HG03575 (cell line): ENCODE measurements around the gene SNX33.
"Not testable (repeated sequence)": the region's sequence is repeated elsewhere in the genome, so short reads cannot be mapped to it uniquely, and the experiment has no call there.

ENCODE experiments used
- ATAC-seq: cut with Tn5 transposase; IDR thresholded peaks from one replicate; pipeline ENCODE4 v1.9.1; 2021; ENCODE audit not compliant: unreplicated experiment, insufficient number of reproducible peaks, low FRiP score; ENCODE audit errors: extremely low read depth

The SNX33 gene

GRCh38 chr15:75694241-75695182 is 46.8 kb downstream of the SNX33 start:
- ATAC-seq: no peak

GRCh38 chr15:75695220-75695619 is 47.5 kb downstream of the SNX33 start:
- ATAC-seq: no peak

- no peak for ATAC-seq
Observed at GRCh38 chr15:75695634-75696310, 48.1 kb downstream of the SNX33 start.

GRCh38 chr15:75696311-75696720 is 48.6 kb downstream of the SNX33 start:
- ATAC-seq: no peak

GRCh38 chr15:75696854-75697259 is 49.1 kb downstream of the SNX33 start:
- no peak for ATAC-seq

GRCh38 chr15:75697523-75697922 is 49.8 kb downstream of the SNX33 start:
- no peak for ATAC-seq

- ATAC-seq: not testable (repeated sequence)
Observed at GRCh38 chr15:75697974-75698747, 50.4 kb downstream of the SNX33 start.

GRCh38 chr15:75699517-75699916 is 51.8 kb downstream of the SNX33 start:
- ATAC-seq: not testable (repeated sequence)

GRCh38 chr15:75699961-75700874 is 52.5 kb downstream of the SNX33 start:
- not testable (repeated sequence) for ATAC-seq

- not testable (repeated sequence) for ATAC-seq
Observed at GRCh38 chr15:75701071-75702003, 53.6 kb downstream of the SNX33 start.

- ATAC-seq: no peak
Observed at GRCh38 chr15:75702436-75702835, 54.7 kb downstream of the SNX33 start.

GRCh38 chr15:75703440-75704262 is 55.9 kb downstream of the SNX33 start:
- not testable (repeated sequence) for ATAC-seq

- no peak for ATAC-seq
Observed at GRCh38 chr15:75704263-75704615, 56.5 kb downstream of the SNX33 start.

- no peak for ATAC-seq
Observed at GRCh38 chr15:75704618-75705017, 56.9 kb downstream of the SNX33 start.

- ATAC-seq: not testable (repeated sequence)
Observed at GRCh38 chr15:75705375-75705774, 57.7 kb downstream of the SNX33 start.

- ATAC-seq: no peak
Observed at GRCh38 chr15:75705854-75706681, 58.4 kb downstream of the SNX33 start.
